Activated CD8-positive, alpha-beta memory T cell treated with anti-CD3 and anti-CD28 coated beads, Interleukin-2, amount 50 U/mL, for 48 hours (primary cell): ENCODE results near the gene PFKL.
"Not testable (repeated sequence)": the region's sequence is repeated elsewhere in the genome, so short reads cannot be mapped to it uniquely, and the experiment has no call there.

Source experiments
- DNase-seq: peaks from one replicate; pipeline ENCODE4 v3.0.0-alpha.2; 2020

PFKL gene

DNA sequence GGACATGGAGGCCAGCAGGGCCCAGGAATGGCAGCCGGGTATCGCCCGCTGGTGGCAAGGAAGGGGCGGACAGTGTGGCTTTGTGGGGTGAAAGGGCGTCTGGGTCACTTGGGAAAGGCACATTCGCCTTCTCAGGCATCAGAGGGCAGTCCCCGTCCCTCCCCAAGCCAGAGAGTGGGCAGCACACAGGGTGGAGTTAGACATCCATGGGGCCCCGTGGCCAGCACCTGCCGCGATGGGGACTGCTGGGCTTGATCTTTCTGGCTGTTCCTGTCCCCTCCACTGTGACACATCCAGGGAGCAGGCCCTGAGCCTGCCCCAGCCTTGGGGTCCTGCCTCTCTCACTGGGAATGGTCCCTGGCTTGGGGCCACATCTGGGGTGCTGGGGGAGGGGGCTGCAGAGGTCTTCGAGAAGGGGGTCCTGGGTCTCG lies 49.6 kb downstream of the PFKL start:
- no peak for DNase-seq

DNA sequence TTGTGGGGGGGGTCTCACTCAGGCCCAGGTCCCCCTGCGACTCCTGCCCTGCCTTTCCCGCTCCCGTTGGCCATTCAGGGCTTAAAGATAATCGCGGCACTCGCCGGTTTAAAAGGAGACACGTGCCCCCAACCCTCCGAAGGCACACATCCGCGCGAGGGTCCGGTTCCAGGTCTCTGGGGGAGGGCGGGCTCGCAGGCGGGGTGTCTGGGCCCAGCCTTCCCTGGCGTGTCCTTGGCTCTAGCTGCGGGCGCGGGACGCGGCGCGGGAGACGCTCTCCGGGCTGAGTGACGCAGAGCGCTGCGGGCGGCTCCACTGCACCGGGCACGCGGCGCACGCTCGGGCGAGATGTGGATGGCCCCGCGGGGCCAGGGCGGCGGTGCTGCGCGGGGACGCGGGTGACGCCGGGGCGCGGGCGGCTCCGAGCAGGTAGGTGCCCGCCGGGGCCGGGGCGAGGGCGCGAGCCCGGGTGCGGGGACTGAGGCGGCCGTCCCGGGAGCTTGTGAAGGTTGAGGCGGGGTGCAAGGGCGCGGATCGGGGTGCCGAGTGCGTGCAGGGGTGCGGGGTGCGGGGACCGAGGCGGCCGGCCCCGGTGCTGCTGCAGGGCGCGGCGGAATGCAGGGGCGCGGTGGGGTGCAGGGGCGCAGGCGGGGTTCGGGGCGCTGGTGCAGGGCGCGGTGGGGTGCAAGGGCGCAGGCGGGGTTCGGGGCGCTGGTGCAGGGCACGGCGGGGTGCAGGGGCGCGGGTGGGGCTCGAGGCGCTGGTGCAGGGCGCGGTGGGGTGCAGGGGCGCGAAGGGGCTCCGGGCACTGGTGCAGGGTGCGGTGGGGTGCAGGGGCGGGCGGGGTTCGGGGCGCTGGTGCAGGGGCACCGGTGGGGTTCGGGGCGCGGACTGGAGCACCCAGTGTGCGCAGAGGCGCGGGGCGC lies 50.3 kb downstream of the PFKL start:
- DNase-seq = no peak

DNA sequence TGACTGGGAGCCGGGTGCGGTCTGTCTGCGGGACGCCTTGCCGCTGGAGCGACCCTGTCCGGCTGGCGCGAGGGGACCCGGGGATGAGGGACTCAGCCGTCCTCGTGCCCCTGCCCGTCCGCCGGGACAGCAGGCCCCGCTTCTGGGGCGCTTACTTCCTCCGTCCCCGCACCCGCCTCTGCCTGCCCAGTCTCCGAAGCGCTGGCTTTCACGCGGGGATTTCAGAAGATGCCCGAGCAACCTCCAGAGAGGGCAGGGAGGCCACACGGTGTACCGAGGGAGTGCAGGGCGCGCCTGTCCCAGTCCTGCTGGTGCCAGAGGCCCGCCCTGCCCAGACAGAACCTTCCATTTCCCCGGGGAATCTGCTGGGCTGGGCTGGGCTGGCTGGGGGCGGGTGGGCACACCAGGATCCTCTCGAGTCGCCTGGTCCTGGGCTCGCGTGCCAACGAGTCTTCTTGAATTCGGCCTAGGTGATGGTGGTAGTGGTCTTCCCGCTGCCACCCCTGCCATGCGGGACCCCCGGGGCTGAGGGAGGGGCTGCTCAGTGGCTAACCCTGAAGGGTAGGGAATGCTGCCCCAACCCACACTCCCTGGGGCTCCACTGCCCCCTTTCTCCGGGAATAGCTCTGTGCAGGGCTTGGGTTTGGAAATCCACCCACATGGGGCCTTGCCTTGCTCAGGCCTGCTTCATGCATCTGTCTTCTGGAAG lies 51.1 kb downstream of the PFKL start:
- no peak for DNase-seq

DNA sequence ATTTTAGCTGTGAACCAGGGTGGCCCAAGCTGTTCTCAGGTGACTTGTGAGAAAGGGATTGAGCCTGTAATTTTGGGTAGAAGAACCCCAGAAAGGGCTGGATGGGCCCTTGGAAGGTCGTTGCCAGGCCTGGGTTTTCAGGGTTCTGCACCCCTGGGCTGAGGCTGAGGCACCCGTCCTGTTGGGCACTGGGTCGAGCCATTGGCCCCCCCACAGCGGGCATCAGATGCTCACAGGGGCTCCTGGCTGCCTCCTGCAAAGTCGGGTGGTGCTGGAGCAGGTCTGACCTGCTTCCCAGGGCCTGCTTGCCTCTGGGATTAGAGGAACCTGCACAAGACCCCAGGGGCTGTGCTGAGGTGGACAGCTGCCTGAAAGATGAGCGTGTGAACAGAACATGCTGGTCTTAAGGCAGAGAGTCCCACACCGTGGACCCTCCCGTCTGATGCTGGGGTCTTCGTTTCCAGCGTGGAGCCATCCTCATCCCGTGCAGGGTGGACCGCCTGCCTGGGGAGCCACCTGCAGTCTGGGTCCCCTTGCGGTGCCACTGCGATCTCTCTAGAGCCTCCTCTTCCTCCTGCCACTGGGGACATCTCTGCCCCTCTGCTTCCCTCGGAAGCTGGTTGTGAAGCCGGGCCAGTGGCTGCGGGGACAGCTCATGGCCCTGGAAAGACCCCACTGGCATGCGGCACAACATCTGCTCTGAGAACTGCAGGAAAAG lies 51.8 kb downstream of the PFKL start:
- no peak for DNase-seq

- no peak for DNase-seq
Observed at GRCh38 chr21:44352253-44352860, 52.5 kb downstream of the PFKL start.

GRCh38 chr21:44353191-44353970 lies 53.5 kb downstream of the PFKL start, which contains the start of gene TRPM2:
Gene TRPM2, plus strand, starts transcription at chr21:44353621. Its CDS starts 80 bp downstream, at chr21:44353701.
- DNase-seq = no peak

GRCh38 chr21:44354001-44354405 lies 54.1 kb downstream of the PFKL start:
- no peak for DNase-seq

DNA sequence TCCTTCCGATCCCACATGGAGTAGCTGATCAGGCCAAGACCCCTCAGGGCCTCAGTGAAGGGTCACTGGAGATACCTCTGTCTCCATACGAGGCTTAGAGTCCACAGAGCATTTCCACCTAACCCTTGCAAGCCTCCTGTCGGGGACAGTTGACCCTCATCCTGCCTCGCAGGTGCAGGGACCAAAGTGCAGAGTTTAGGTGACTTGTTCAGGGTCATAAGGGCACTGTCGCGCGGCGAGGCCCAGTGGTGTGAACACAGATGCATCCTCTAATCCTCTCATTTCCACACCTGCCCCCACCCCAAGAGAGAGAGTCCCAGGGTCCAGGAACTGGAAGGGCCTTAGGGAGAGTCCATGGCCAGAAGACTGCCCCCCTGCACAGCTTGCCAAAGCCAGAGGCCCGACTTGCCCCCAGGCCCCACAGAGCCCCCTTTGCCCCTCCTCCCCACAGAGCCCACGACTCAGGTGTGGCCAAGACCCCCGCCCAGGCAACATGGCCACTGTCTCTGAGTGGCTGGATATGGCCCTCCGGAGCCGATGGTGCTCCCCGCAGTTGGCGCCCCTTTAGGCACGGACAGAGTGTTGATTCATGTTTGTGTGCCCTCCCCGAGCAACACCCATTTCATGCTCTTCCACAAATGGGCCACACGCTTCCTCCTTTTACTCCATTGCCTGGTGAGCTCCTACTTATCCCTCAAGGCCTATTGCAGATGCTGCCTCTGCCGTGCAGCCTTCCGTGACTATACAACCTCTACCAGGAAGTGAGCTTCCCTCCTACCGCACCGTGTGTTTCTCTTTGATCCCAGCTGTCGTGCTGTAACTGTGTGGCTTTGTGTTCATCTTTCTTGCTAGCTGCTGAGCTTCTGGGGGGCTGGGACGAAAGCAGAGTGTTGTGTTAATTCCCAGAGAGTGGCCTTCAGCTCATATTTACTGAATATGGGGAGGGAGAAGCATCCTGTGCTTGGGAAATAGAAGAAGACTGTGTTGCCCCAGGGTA lies 55.2 kb downstream of the PFKL start:
- DNase-seq = no peak

GRCh38 chr21:44356160-44356559 lies 56.3 kb downstream of the PFKL start:
- no peak for DNase-seq

- DNase-seq = no peak
Observed at GRCh38 chr21:44356636-44357035, 56.8 kb downstream of the PFKL start.

DNA sequence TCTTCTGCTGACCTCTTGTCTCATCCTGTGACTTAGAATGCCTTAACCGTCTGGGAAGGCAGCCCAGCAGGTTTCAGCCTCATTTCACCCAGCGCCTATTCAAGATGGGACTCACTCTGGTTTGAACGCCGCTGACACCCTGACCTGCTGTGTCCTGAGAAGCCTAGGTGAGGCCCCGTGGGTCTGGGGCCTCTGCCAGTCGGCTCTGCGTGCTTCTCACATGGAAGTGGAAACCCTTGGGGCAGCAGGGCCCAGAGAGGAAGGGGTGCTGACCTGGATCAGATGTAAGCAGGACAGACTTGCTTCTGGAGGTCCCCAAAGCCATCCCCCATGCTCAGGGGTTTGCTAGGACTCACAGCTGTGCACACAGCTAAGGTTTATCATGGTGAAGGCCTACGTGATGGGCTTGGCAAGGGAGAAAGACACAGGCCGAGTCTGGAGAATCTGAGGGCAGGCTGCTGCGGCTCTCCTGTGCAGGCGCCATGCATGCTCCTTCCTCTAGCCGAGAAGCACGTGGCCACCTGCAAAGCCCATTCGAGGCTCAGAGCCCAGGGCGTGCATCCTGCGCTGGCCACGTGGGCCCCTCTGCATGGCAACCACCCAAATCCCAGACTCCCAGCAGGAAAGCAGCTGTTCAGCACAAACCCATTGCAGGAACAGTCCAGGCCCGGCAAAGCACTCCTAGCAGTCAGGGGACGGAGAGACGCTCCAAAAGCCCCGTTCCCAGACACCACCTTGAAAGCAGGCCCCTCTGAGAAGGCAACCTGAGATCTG lies 57.4 kb downstream of the PFKL start:
- DNase-seq = no peak

DNA sequence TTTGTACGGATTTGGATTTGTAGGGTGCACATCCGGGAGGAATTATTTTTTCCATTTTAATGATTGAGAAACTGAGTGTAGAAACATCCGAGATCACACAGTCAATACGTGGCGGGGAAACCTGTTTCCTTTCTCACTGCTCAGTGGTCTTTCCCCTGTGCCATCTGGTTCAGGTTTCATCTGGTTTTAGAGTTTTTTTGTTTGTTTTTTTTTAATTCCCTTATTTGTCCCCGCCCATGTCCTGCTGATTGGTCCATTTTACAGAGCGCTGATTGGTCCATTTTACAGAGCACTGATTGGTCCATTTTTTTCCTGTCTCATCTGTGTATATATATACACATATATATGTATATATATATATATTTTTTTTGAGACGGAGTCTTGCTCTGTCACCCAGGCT lies 59.5 kb downstream of the PFKL start:
- no peak for DNase-seq

DNA sequence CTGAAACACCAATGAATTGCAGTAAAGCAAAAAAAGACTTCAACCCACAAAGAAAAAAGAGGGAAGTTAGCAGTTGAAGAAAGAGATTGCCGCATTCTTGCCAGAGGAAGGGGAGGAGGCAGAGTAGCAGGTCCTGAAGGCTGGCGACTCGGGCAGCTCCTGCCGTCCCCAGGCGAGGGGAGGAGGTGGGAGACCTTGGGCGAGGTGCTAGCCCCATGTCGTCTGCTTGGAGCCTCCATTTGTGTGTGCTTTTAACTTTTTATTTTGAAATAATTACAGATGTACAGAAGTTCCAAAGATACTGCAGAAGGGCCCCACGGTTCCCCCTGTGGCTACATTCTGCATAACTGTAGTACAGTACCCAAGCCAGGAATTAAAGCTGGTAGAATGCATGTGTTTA lies 60.3 kb downstream of the PFKL start:
- DNase-seq = no peak

GRCh38 chr21:44361903-44362302 lies 62.0 kb downstream of the PFKL start:
- DNase-seq = not testable (repeated sequence)

DNA sequence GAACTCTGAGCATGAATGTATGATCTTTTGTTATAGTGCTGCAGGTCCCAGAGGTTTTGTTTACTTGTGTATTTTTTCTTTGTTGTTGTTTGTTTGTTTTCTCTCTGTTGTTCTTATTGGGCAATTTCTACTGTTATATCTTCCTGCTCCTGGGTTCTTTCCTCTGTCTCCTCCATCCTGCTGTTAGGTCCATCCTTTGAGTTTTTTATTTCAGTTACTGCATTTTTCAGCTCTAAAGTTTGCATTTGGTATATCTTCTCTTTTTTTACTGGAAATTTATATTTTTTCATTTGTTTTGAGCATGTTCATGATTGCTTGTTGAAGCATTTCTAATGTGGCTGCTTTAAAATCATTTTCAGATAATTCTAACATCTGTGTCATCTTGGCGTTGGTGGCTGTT lies 63.4 kb downstream of the PFKL start:
- no peak for DNase-seq

DNA sequence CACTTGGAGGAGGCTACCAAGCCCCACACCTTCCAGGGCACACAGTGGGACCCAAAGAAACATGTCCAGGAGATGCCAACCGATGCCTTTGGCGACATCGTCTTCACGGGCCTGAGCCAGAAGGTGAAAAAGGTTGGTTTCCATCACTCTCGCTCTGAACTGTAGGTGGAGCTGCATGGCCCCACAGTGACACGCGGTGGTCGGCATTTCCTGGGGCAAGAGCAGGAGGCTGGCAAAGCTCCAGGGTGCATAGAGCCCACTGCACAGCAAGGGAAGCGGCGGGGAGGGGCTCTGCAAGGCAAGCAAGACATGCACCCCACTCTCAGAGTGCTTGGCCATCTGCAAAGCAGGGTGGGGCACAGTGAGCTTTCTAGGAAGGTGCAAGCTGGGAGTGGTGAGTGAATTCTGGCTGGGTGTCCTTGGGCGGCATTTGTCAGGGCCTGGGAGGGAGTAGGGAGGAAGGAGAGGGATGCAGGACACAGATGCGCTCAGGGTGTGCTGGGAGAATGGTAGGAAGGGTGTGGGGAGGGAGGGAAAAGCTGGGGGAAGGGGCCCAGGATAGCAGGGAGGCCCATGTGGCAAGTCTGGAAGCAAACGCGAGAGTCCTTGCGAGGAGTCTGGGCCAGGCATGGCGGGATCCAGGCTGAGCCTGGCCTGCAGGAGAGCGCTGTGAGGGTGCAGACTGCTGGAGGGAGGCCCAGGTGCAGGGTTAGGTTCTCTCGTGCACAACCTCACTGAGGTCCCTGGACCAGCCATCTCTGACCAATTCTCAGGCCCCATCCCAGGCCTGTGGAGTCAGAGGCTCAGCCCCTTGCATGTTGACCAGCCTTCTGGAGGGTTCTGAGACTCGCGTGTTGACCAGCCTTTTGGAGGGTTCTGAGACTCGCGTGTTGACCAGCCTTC lies 64.5 kb downstream of the PFKL start:
- no peak for DNase-seq

GRCh38 chr21:44365251-44365966 lies 65.6 kb downstream of the PFKL start:
- DNase-seq = peak; percentile 30

DNA sequence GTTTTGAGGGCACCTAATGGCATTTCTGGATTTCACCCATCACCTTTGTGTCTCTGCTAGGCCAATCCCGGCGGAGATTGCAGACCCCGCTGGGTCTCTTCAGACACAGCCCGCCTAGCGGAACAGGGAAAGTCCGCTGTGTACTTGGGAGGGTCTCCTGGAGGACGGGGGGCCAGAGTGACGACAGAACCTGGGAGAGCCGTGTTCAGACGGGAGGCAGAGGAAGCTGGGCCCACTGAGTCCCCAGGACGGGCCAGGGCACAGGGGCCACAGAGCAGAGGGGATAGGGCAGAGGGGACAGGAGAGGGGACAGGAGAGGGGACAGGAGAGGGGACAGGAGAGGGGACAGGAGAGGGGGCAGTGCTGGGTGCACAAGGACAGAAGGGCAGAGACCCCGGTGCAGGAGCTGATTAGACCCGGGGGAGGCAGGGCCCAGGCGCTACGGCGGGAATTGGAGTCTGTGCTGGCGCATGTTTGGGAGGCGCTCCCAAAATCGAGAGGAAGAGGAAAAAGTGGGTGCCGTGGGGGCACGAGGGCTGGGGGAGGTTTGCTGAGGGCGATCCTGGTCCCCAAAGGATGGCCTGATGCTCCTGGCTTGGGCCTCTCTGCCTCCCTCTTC lies 66.2 kb downstream of the PFKL start:
- DNase-seq = no peak
